Body of pancreas (tissue), 4 donors: ENCODE measurements around the gene ATF7IP2.

Experiments
- POLR2A ChIP-seq, 3 donors: fragments of 450-650 bp; IDR thresholded peaks; one replicate each; pipeline ENCODE4 v1.6.1; 2016; ENCODE audit warnings: antibody characterized with exemption in 3 of 3, mild to moderate bottlenecking in 2 of 3
- TF ChIP-seq, protein P1 (sequence below), 7 experiments: fragments of 450-650 bp in 4 of 7; fragments of 200-600 bp in 3 of 7; sonication (generic) in 3 of 7; IDR thresholded peaks; one replicate each; pipeline ENCODE4 v1.5.1; 2016 to 2019; ENCODE audit warnings: antibody characterized with exemption in 7 of 7

DNA sequence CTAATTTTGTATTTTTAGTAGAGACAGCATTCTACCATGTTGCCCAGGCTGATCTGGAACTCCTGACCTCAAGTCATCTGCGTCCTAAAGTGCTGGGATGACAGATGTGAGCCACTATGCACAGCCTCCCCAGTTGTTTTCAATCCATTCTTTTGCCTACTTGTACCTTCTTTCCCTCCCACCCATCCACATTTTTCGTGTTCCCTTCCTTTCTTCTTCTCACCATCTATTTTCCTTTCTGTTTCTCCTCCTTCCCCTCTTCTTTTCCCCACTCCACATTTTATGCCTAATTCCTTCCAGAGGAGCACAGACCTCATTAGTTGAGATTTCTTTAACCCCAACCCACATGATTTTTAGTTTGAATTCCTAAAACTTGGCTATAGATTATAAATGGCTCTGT is 94.3 kb downstream of the ATF7IP2 start:
- TF ChIP-seq, protein P1, sequence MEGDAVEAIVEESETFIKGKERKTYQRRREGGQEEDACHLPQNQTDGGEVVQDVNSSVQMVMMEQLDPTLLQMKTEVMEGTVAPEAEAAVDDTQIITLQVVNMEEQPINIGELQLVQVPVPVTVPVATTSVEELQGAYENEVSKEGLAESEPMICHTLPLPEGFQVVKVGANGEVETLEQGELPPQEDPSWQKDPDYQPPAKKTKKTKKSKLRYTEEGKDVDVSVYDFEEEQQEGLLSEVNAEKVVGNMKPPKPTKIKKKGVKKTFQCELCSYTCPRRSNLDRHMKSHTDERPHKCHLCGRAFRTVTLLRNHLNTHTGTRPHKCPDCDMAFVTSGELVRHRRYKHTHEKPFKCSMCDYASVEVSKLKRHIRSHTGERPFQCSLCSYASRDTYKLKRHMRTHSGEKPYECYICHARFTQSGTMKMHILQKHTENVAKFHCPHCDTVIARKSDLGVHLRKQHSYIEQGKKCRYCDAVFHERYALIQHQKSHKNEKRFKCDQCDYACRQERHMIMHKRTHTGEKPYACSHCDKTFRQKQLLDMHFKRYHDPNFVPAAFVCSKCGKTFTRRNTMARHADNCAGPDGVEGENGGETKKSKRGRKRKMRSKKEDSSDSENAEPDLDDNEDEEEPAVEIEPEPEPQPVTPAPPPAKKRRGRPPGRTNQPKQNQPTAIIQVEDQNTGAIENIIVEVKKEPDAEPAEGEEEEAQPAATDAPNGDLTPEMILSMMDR (IDR thresholded peaks at IDR 0.05) = no peak
- no peak for TF ChIP-seq POLR2A (IDR thresholded peaks at IDR 0.05)
